Left lung (tissue), 10 donors: ENCODE results near the gene HOOK2. TPM values are rescaled to one million over a fixed set of nuclear protein-coding genes. Genes with fewer than 3 reads are reported as not detected.

Source experiments
- ATAC-seq: fragments of 200-7000 bp; cut with Tn5 transposase; one replicate; pipeline ENCODE4 v1.9.1; 2020; ENCODE audit warnings: moderate library complexity
- DNase-seq, 4 donors: peaks; one replicate each; pipeline ENCODE4 v3.0.0-alpha.2; 2013 to 2020
- H3K27ac ChIP-seq, 2 donors: fragments of 200-600 bp; sonication (generic) in 1 of 2; one replicate each; pipeline versions ENCODE4 v1.5.0 to v1.8.0; 2020 to 2021
- H3K27me3 ChIP-seq, 2 donors: fragments of 200-600 bp; sonication (generic) in 1 of 2; one replicate each; pipeline versions ENCODE4 v1.5.0 to v1.8.0; 2020 to 2021
- H3K36me3 ChIP-seq, 2 donors: fragments of 200-600 bp; sonication (generic) in 1 of 2; one replicate each; pipeline versions ENCODE4 v1.5.0 to v1.8.0; 2020 to 2021
- H3K4me1 ChIP-seq, 2 donors: fragments of 200-600 bp; one replicate each; pipeline ENCODE4 v1.8.0; 2021
- H3K4me3 ChIP-seq, 2 donors: fragments of 200-600 bp; sonication (generic) in 1 of 2; one replicate each; pipeline versions ENCODE4 v1.5.0 to v1.8.0; 2020 to 2021; ENCODE audit warnings: mild to moderate bottlenecking in 1 of 2
- H3K9me3 ChIP-seq, 2 donors: fragments of 200-600 bp; sonication (generic) in 1 of 2; one replicate each; pipeline versions ENCODE4 v1.5.0 to v1.8.0; 2020 to 2021
- intact Hi-C, 2 donors: fragments of 100-400 bp; cut with DNase I; formaldehyde crosslinking; loops; one replicate each; pipeline versions ENCODE4 v1.11.2 to v1.14.2; 2022
- polyA plus RNA-seq, 6 donors: library from polyadenylated mRNA; unstranded; fragments of 120-200 nt; gene quantifications; one replicate each; pipeline ENCODE4 v1.2.1, GENCODE V29; 2013; ENCODE audit not compliant: insufficient read length in 6 of 6
- total RNA-seq, 2 donors: library from RNA; stranded (reverse); fragmentation: NEBNext Ultra II Directional; extraction: Animal tissue kit (Norgen Biotek cat#: 25700); gene quantifications; one replicate each; pipeline ENCODE4 v1.2.1, GENCODE V29; 2021
- TF ChIP-seq, protein P1 (sequence below), 2 donors: fragments of 200-600 bp; sonication (generic) in 1 of 2; IDR thresholded peaks; one replicate each; pipeline versions ENCODE4 v1.5.0 to v1.8.0; 2021; ENCODE audit warnings: antibody characterized with exemption in 2 of 2
- donor health status: DM: no; HTN: yes; CAD: no.
- donor health status: DM: no; HTN: no; CAD: no.

The HOOK2 gene
- total and polyA plus RNA-seq, 8 donors, result 57.7 to 91.2 (median 73.5) TPM

- Histone ChIP-seq H3K27ac (no peak overlapping the region), H3K9me3 (no peaks in the 10 kb centered on the region), H3K4me3 (no peak overlapping the region), H3K4me1 (peaks cover 0 to 19% of the 10 kb centered on the region in 2 donors), H3K27me3 (peaks cover 0 to 70% of the 10 kb centered on the region in 2 donors), H3K36me3 (no peaks in the 10 kb centered on the region)
- ATAC-seq, result no peak
- intact Hi-C loops, result loop anchor here in 1 of 2 donors (5.0 kb wide), 1 partner anchor 98 kb away; no protein-coding TSS in a partner anchor
- TF ChIP-seq, protein P1, sequence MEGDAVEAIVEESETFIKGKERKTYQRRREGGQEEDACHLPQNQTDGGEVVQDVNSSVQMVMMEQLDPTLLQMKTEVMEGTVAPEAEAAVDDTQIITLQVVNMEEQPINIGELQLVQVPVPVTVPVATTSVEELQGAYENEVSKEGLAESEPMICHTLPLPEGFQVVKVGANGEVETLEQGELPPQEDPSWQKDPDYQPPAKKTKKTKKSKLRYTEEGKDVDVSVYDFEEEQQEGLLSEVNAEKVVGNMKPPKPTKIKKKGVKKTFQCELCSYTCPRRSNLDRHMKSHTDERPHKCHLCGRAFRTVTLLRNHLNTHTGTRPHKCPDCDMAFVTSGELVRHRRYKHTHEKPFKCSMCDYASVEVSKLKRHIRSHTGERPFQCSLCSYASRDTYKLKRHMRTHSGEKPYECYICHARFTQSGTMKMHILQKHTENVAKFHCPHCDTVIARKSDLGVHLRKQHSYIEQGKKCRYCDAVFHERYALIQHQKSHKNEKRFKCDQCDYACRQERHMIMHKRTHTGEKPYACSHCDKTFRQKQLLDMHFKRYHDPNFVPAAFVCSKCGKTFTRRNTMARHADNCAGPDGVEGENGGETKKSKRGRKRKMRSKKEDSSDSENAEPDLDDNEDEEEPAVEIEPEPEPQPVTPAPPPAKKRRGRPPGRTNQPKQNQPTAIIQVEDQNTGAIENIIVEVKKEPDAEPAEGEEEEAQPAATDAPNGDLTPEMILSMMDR (IDR thresholded peaks at IDR 0.05), result no peak
- no peak for DNase-seq
Observed at GRCh38 chr19:12754465-12755196, 20.7 kb downstream of the HOOK2 start.

GRCh38 chr19:12752056-12752781, 23.1 kb downstream of the HOOK2 start:
- intact Hi-C loops, result no loop called here
- DNase-seq (no peak), ATAC-seq (no peak)
- peaks cover 0 to 10% of the 10 kb centered on the region in 2 donors for H3K36me3 ChIP-seq
- H3K27me3 ChIP-seq, result peaks cover 0 to 60% of the 10 kb centered on the region in 2 donors
- no peak overlapping the region for H3K4me3 ChIP-seq
- H3K4me1 ChIP-seq, result peaks cover 0 to 10% of the 10 kb centered on the region in 2 donors
- TF ChIP-seq, protein P1 (IDR thresholded peaks at IDR 0.05), result no peak
- no peak overlapping the region for H3K27ac ChIP-seq
- H3K9me3 ChIP-seq, result peaks cover 0 to 4% of the 10 kb centered on the region in 2 donors

DNA sequence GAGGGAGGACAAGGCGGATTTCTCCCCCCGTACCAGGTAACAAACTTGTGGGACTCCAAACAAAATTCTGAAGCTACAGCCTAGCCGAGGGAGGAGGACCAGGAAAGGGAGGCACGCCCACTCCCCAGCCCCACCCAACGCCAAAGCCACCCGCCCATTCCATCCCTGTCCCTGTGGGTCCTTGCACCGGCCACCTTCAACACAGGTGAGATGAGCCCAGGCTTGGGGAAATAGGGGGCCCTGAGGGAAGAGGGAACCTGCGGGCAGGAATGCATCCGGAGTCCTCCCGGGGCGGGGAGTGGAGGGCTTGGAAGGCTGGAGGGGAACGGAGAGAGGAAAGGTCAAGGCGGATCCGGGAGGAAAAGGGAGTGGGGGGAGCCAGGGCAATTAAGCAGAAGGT, 23.7 kb downstream of the HOOK2 start, which contains the start of gene BEST2:
BEST2 (plus strand) TSS at position 157 of the 400 bp plus-strand sequence. CDS start 802 bp downstream, outside the sequence.
- peaks cover 0 to 60% of the 10 kb centered on the region in 2 donors for H3K27me3 ChIP-seq
- H3K36me3 ChIP-seq, result peaks cover 0 to 16% of the 10 kb centered on the region in 2 donors
- peaks cover 0 to 8% of the 10 kb centered on the region in 2 donors for H3K4me1 ChIP-seq
- ATAC-seq, result no peak
- H3K27ac ChIP-seq, result no peak within 1 kb of the TSS
- TF ChIP-seq, protein P1 (IDR thresholded peaks at IDR 0.05), result no peak
- peaks cover 0 to 6% of the 10 kb centered on the region in 2 donors for H3K9me3 ChIP-seq
- intact Hi-C loops, result no loop called here
- no peak within 1 kb of the TSS for H3K4me3 ChIP-seq
- no peak for DNase-seq

- no peak for ATAC-seq
- Histone ChIP-seq H3K4me3 (no peak overlapping the region), H3K9me3 (peaks cover 0 to 6% of the 10 kb centered on the region in 2 donors), H3K27ac (no peak overlapping the region), H3K36me3 (peaks cover 0 to 24% of the 10 kb centered on the region in 2 donors), H3K27me3 (peaks cover 0 to 57% of the 10 kb centered on the region in 2 donors), H3K4me1 (peaks cover 0 to 8% of the 10 kb centered on the region in 2 donors)
- intact Hi-C loops, result no loop called here
- TF ChIP-seq, protein P1 (IDR thresholded peaks at IDR 0.05), result no peak
- DNase-seq, result no peak
Observed at GRCh38 chr19:12750851-12751250, 24.5 kb downstream of the HOOK2 start.
